Choroid plexus epithelial cell (primary cell): Measurements from ENCODE around the gene ATP5ME.

Experiments used
- DNase-seq: peaks from one replicate; pipeline ENCODE4 v3.0.0-alpha.2; 2010; ENCODE audit warnings: low read depth
- H3K4me3 ChIP-seq: 2 replicates; pipeline ENCODE4 v1.5.1; 2011; ENCODE audit warnings: low read depth, mild to moderate bottlenecking, control low read depth, low read length, moderate library complexity
- TF ChIP-seq, protein P1 (sequence below): conservative IDR thresholded peaks from 2 replicates; pipeline ENCODE4 v1.5.1; 2011; ENCODE audit warnings: low read depth, mild to moderate bottlenecking, control low read depth, inconsistent platforms, low read length, moderate library complexity

Gene ATP5ME

DNA sequence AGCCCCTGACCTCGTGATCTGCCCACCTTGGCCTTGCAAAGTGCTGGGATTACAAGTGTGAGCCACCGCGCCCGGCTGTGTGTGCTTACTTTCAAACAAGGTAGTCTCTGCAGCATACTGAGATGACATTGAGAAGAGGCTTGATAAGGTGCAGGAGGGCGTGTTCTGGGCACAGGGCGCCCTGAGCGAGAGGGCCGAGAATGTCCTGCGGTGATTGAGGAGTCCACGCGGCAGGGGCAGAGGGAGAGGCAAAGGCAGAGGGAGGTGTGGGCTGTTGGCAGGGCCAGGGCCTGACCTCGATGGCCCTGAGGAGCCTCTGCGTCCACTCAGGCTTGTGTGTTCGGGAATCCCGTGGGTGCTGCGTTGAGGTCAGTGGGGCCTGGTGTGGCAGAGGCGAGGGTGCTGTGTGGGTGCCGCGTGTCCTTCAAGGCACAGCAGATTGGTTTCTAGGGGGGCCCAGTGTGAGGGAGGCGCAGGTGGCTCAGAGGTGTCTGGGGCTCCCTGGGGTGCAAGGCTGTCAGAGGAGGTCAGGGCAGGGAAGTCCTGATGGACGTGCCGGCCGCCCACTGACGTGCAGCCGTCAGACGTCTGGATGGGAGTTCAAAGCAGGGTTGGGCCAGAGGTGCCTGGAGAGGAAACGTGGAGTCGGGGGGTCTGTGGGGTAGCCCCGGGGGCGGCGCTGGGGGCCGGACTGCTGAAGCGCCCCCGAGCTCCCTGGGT is 43.7 kb upstream of the ATP5ME start:
- no peak overlapping the region for H3K4me3 ChIP-seq
- DNase-seq: no peak
- TF ChIP-seq, protein P1, sequence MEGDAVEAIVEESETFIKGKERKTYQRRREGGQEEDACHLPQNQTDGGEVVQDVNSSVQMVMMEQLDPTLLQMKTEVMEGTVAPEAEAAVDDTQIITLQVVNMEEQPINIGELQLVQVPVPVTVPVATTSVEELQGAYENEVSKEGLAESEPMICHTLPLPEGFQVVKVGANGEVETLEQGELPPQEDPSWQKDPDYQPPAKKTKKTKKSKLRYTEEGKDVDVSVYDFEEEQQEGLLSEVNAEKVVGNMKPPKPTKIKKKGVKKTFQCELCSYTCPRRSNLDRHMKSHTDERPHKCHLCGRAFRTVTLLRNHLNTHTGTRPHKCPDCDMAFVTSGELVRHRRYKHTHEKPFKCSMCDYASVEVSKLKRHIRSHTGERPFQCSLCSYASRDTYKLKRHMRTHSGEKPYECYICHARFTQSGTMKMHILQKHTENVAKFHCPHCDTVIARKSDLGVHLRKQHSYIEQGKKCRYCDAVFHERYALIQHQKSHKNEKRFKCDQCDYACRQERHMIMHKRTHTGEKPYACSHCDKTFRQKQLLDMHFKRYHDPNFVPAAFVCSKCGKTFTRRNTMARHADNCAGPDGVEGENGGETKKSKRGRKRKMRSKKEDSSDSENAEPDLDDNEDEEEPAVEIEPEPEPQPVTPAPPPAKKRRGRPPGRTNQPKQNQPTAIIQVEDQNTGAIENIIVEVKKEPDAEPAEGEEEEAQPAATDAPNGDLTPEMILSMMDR: no peak

DNA sequence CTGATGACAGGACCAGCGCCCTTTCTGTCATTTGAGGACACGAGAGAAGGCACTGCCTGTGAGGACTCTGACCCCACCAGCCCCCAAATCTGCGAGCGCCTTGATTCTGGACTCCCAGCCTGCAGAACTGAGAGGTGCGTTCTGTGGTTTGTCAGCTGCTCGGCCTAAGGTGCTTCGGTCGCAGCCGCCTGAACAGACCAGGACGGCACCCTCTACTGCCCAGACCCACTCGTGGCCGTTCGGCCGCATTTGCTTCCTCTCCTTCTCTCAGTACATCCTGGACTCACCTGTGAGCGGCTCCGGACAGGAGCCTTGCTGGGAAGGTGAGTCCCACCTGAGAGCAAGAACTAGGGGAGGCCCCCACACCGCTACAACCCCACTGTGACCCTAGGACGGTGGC is 40.0 kb upstream of the ATP5ME start:
- H3K4me3 ChIP-seq: no peak overlapping the region
- DNase-seq: no peak
- TF ChIP-seq, protein P1: no peak

DNA sequence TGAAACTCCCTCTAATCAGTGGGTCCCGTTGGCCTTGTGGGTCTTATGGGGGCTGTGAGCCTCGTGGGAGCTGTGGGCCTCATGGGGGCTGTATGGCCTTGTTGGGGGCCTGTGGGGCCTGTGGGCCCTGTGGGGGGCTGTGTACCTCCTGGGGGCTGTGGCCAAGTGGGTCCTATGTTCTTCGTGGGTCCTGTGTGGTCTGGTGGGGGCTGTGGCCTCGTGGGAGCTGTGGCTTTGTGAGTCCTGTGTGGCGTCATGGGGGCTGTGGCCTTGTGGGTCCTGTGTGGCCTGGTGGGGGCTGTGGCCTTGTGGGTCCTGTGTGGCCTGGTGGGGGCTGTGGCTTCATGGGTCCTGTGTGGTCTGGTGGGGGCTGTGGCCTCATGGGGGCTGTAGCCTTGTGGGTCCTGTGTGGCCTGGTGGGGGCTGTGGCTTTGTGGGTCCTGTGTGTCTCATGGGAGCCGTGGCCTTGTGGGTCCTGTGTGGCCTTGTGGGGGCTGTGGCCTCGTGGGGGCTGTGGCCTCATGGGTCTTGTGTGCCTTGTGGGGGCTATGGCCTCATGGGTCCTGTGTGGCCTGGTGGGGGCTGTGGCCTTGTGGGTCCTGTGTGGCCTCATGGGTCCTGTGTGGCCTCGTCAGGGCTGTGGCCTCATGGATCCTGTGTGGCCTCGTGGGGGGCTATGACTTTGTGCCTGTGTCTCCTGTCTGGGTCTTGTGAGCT is 39.0 kb upstream of the ATP5ME start:
- TF ChIP-seq, protein P1: no peak
- no peak overlapping the region for H3K4me3 ChIP-seq
- DNase-seq: no peak

DNA sequence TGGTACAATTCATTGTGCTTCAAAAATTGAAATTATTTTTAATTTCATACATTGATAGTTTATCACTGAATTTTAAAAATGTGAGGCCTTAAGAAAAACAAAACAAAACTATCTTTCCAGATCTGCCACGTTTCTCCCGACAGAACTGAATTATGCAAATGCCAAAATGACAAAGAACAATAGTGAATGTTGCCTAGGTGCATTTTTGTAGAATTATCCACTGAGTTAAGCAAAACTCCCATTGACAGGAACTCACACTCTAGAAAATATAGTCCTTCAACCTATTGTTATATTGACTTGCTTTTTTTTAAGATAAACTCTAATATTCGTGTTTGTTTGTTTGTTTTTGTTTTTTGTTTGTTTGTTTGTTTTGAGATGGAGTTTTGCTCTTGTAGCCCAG is 38.0 kb upstream of the ATP5ME start:
- no peak overlapping the region for H3K4me3 ChIP-seq
- TF ChIP-seq, protein P1: no peak
- DNase-seq: no peak

DNA sequence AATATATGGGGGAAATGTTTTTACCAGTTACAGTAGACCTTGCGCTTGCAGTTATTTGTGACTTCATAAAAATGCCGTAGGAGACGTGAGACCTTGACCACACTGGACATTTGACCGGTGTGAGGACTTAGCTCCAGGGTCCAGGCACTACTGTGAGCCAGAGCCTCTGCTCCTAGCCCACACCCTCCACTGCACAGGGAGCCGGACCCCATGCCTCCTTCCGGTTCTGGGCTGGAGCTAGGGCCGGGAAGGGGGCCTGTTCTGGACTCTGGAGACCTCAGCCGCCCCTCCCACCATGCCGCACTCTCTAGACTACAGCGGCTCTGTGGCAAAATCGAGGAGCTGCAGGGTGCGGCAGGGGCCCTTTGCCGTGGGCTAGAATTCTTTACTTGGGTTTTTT is 36.8 kb upstream of the ATP5ME start:
- no peak overlapping the region for H3K4me3 ChIP-seq
- TF ChIP-seq, protein P1: no peak
- no peak for DNase-seq

DNA sequence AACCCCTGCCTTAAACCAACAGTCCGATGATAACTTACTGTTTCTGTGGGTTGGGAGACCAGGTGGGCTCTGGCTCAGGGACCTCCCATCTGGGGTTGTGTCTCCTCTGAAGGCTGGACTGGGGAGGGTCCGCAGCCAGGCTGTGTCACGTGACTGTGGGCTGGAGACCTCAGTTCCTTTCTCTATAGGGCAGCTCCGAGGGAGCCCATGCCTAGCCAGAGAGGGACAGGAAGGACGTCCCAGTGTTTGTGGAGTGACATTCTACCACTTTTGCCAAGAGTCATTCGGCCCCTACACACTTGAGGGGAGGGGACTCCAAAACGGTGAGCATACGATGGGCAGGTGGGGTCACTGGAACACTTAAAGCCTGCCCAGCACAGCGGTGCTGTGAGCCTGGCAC is 36.0 kb upstream of the ATP5ME start:
- DNase-seq: no peak
- TF ChIP-seq, protein P1: no peak
- no peak overlapping the region for H3K4me3 ChIP-seq

DNA sequence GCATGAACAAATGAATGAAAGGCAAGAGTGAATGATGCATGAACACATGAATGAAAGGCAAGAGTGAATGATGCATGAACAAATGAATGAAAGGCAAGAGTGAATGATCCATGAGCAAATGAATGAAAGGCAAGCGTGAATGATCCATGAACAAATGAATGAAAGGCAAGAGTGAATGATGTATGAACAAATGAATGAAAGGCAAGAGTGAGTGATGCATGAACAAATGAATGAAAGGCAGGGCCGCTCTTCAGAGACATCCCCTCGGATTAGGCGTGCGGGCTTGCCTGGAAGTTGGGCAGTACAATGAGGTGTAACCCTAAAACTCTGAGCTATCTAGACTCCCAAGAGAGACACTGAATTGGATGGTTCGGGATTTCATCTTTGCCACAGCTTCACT is 35.3 kb upstream of the ATP5ME start:
- TF ChIP-seq, protein P1: no peak
- H3K4me3 ChIP-seq: no peak overlapping the region
- DNase-seq: no peak
